CD1c-positive myeloid dendritic cell (primary cell): ENCODE measurements around the gene GPATCH1.
A peak's percentile ranks its signal among the peaks of the same experiment; 100 is the strongest.
"Not testable (repeated sequence)": the region's sequence is repeated elsewhere in the genome, so short reads cannot be mapped to it uniquely, and the experiment has no call there.

Experiments used
- DNase-seq: peaks from one replicate; pipeline ENCODE4 v3.0.0-alpha.2; 2016; ENCODE audit errors: extremely low spot score

Gene GPATCH1

DNA sequence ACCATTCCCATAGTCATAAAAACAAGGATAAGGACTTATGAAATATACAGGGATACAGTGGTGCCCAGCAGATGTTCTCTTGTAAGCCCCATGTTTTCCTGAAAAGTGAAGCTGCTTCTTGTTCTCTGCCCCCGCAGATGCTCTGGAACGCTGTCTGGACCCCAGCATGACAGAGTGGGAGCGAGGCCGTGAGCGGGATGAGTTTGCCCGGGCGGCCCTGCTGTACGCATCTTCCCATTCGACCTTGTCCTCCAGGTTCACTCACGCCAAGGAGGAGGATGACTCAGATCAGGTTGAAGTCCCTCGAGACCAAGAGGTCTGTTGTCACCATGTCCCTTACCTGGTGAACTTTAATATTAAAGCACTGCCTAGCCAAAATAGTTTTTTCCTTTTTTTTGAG is 30.6 kb downstream of the GPATCH1 start:
- DNase-seq = no peak

DNA sequence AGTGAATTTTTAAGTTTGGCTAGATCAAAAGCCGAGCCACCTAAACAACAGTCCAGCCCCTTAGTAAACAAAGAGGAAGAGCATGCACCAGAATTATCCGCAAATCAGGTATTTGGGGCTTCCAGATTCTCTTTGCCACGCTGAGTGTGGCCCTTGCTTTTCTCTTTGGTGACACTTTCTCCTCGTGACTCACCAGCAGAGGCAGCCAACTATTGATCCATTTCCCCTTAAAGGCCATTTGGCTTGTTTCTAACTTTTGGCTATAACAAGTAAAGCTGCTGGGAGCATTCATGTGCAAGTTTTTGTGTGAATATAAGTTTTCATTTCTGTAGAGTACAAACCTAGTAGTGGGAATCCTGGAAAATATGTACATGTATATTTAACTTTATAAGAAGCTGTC is 33.3 kb downstream of the GPATCH1 start:
- DNase-seq = no peak

DNA sequence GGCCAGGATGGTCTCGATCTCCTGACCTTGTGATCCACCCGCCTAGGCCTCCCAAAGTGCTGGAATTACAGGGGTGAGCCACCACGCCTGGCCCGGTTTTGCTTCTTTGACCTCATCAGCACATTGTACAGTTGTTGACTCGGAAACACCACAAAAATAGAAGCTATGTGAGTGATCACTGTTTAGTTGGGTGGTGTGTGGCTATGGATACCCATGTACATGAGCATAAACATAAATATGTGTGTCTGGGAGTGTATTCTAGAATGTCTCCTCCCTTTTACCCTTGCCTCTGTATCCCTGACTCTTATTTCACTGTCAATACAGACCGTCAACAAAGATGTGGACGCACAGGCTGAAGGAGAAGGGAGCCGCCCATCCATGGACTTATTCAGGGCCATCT is 36.5 kb downstream of the GPATCH1 start:
- DNase-seq = no peak

DNA sequence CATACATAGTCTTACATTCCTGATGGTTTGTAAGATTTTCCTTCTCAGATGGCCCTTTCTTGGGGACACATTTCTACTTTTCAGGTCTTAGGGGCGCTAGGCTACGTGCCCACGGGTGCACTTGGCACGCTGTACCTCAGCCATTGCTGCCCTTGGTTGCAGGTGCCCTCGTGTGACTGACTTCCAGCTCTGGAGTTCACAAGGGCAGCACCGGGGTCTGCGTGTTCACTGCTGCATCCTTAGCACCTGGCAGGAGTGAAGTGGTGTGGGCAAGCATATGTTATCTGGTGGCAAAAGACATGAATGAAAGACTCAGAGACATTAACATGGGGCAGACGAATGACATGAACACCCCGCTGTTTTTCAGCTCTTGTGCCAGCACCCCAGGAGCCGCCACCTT is 37.7 kb downstream of the GPATCH1 start:
- DNase-seq = no peak

DNA sequence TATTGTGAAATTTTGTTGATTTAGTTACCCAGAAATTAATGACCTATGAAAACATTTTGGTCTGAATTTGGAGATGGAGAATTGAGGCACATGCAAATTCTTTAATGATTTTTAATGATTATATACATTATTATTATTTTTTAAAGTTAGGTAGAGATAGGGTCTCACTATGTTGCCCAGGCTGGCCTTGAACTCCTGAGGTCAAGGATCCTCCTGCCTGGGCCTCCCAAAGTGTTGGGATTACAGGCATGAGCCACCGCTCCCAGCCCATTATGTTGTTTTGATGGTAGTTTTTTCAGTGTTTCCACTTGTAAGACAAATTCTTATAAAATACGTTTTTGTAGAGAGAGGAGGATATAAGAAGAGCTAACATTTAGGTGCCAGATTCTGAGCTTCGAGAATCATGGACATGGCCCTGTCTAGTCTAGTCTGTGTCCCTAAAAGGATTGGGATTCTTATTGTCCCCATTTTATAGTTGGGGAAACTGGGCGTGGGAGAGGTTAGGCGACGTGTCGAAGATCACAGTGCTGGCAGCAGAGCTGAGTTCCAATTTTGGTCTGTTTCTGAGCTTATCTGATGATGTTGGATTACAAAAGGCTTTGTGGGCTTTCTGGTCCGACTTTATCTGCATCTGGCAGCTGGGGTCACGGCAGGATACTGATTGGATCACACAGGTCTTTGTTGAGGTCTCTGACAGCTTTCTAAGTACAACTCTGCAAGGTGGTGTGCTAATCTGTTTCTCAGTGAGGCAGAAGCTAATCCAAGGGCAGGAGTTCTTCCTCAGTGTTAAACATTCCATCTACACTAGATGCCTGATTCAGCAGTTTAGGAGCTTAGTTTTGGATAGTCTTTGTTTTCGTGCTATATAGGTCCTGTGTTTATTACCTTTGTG is 43.5 kb downstream of the GPATCH1 start:
- no peak for DNase-seq

DNA sequence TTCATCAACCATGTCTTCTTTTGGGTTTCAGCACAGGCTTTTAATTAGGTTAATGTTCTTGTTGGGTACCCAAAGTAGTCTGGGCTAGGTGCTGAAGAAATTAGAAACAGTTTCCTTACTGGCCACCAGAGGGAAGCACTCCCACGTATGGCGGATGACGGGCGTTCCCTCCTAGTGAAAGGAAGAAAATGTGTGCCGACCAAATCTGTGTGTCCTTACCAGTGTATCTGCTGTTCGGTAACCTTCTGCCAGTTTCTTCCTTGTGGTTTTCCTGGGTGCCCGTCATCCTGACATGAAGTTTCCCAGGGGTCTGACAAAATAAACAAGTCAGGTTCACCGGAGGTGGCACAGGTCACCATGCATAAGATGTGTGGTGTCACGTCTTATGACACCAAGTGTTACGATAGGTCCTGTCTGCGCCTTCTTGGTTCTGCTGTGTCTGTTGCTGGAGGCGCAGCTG is 45.0 kb downstream of the GPATCH1 start:
- peak; percentile 65 for DNase-seq

DNA sequence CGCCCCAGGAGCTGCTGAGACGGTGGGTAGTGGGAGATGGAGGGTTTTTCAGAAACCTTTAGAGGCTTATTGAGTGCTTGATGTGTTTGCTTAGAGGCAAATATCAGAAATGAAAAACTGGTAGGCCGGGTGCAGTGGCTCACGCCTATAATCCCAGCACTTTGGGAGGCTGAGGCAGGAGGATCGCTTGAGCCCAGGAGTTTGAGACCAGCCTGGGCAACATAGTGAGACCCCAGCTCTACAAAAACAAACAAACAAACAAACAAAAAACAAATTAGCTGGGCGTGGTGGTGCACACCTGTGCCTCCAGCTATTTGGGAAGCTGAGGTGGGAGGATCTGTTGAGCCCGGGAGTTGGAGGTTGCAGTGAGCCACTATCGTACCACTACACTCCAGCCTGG is 45.7 kb downstream of the GPATCH1 start:
- not testable (repeated sequence) for DNase-seq

DNA sequence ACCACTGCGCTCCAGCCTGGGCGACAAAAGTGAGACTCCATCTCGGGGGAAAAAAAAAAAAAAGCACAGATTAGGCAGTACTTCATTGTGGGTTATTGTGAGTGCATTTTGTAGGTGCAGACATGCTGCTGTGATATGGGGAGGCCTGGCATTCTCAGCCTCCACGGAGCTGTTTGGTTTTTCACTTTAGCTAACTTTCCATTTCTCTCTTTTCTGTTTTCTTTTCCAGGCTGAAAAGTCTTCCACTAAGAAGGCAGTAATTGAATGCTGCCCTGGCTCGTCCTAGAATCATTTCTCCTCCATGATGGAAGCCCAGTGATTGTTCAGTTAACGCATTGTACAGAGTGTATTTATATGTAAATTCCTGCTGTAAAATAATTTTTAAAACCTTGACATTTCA is 48.9 kb downstream of the GPATCH1 start:
- no peak for DNase-seq

DNA sequence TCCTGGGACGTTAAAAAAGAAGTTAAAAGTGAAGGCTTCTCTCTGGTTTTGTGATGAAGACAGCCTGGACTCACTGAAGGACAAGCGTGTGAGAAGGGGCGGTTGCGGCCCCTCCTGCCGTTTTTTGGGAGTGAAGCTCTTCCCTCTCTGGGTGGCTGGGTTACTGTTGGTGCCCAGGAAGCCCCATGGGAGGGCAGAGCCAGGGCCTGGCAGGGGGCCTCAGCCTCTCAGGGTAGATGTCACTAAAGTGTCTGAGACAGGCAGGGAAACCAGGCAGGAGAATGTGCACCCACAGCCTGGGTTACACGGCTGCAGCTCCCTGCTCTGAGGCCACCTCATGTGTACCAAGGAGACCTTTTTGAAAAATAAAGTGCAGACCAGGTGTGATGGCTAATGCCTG is 49.5 kb downstream of the GPATCH1 start:
- no peak for DNase-seq

DNA sequence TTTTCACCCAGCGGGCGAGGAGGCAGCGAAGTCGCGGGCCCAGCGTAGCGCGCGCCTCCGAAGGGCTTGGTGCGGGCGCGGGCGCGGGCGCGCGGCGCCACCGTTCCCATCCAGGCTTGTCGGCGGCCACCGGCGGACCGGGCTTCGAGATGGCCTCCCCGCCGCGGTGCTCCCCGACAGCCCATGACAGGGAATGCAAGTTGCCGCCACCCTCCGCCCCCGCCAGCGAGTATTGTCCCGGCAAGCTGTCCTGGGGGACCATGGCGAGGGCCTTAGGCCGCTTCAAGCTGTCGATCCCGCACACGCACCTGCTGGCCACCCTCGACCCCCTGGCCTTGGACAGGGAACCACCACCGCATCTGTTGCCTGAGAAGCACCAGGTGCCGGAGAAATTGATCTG is 51.0 kb downstream of the GPATCH1 start, which contains the start of gene WDR88:
Gene WDR88, plus strand, starts transcription at position 94 of the 400 bp plus-strand sequence. Its CDS starts 56 bp downstream, at position 150.
- no peak for DNase-seq

DNA sequence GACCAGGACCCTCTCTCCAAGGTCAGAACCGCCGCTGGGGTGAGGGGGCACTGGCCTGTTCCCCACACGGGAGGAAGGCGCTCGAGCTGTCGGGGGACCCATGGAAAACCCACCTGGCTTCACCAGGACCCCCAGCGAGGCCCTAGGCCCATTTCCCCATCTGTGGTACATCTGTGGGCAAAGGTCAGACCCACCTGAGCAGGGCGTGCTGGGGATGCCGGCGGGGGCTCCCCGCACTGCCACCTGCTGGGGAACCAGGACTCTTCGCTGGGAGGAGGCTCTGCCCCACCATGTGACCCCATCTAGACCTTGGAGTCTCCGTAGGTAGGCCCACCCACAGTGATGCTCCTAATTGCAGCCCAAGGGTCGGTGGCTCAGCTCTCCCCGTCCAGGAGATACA is 51.4 kb downstream of the GPATCH1 start:
- DNase-seq = no peak

DNA sequence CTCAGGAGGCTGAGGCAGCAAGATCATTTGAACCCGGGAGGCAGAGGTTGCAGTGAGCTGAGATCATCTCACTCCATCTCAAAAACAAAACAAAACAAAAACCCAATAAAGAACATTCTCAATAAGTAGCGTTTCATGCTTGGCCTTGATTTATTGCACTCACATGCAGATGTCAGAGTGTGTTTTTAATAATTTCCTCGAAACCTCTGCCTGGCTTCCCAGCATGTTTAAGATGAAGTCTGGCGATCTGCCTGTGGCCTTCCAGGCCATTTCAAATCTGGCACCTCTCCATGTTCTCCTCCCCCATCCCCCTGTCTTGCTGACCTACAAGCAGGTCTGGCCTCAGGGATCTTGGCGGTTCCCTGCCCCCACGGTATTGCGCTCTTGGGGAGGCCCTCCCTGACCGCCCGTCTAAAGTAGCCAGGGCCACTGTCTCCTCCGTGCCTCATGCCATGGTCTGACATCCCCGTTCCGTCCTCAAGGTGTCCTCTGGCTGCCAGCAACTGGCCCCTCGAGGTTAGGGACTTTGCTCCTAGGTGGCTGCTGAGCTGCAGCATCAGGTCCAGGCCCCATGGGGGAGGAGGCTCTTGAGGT is 52.6 kb downstream of the GPATCH1 start:
- DNase-seq = no peak

DNA sequence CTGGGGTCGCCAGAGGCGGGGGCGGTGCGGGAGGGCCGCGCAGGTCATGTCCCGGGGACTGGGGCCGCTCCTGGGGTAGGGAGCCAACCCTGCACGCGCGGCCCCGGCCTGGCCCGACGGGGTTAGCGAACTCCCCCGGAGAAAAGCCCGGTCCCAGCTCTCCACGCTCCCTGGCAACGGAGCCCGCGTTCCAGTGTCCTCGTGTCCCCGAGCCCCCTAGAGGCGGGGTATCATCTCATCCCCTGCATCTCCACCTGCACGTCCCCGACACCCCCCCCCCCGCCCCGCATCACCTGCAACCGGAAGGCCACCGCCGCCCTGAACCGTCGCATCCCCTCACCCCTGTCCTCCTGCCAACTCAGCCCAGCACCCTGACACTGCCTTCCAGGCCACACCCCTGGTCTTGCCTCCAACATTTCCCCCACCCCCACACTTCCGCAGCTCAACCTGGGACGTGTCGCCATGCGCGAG is 53.6 kb downstream of the GPATCH1 start:
- DNase-seq = peak; percentile 9

DNA sequence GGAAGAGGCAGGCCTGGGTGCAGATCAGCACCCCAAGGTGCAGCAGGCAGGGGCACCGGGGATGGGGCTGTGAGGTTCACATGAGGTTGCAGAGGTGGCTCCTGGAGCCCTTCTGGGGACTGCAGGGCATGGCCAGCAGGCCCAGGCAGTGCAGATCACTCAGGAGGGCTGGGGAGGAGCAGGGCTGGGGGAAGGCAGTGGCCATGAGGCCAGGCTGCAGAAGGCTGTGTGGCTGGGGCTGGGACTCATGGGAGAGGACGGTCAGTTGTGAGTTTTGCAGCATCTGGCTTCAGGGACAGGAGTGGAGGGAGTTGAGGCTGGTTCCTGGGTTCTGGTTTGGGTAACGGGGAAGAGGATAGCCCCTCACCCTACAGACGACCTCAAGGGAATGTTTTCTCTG is 58.2 kb downstream of the GPATCH1 start:
- DNase-seq = no peak

DNA sequence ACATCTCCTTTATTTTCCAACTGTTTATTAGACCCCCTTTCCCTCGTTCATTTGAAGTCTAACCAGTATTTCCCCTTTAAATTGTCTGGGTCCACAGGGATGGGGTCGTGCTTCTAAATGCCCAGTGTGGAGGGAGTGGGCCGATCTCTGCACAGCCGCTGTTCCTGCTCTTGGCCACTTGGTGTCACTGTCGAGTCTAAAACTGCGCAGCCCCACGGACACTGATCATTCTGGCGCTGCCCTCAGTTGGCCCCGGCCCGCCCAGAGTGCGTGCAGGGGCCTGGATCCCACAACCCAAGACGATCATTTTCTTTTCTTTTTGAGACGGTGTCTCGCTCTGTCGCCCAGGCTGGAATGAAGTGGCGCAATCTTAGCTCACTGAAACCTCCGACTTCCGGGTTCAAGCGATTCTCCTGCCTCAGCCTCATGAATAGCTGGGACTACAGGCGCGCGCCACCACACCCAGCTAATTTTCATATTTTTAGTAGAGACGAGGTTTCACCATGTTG is 63.0 kb downstream of the GPATCH1 start:
- DNase-seq = peak; percentile 78

DNA sequence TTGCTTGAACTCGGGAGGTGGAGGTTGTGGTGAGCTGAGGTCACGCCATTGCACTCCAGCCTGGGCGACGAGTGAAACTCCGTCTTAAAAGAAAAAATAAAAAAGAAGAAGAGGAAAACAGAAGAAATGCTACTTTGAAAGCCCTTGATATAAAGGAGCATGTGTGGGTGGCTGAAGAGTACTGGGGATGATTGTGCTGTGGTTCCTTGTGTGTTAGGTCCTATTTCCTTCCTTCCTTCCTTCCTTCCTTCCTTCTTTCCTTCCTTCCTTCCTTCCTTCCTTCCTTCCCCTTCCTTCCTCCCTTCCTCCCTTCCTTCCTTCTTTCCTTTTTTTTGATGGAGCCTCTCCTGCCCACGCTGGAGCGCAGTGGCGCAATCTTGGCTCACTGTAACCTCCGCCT is 65.2 kb downstream of the GPATCH1 start:
- DNase-seq = no peak

DNA sequence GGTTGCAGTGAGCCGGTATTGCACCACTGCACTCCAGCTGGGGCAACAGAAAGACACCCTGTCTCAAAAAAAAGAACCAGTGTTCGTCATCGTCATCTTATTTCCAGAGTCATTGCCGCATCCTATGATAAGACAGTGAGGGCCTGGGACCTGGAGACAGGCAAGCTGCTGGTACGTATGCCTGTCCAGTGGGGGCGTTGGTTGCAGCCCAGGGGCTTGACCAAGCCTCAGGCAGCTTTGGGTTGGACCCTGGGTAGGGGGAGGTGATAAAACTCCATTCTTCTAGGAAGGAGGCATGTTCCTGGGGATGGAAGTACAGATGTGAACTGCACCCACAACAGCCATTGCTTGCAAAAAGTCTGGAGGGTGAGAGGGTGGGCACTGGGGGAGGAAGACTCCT is 66.6 kb downstream of the GPATCH1 start:
- no peak for DNase-seq

DNA sequence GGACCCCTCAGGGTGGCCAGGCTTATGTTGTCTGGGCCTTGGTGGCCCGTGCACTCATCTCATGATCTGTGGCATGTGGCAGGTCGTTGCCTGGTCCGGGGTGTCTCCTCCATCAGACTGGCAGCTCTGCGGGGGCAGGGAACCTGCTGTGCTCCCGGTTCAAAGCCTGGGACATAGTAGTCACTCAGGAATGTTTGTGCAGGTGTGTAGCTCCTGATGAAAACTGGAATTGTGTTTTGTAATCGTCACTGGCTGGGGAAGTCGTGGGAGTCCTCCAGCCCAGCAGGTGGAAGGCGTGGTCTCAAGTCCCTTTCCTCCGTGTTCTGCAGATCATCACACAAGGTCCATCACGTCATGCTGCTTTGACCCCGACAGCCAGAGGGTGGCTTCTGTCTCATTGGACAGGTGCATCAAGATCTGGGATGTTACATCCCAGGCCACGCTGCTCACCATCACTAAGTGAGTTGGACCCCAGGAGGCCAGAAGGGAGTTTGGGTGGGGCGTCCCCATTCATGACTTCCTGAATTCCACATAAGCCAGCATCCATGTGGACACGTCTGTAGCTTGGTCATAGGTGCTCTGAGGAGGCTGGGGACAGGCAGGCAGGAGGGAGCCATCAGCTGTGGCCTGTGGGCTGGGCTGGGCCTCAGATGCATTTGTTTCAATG is 70.0 kb downstream of the GPATCH1 start:
- no peak for DNase-seq

DNA sequence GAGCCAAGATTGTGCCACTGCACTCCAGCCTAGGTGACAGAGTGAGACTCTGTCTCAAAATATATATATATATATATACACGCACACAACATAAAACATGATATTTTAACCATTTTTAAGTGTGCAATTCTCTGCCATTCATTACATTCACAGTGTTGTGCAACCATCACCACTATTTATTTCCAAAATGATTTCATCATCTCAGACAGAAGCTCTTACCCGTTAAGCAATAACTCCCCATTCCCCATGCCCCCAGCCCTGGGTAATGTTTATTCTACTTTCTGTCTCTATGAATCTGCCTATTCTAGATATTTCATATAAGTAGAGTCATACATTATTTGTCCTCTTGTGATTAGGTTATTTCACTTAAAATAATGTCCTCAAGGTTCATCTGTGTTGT is 71.2 kb downstream of the GPATCH1 start:
- peak; percentile 7 for DNase-seq

DNA sequence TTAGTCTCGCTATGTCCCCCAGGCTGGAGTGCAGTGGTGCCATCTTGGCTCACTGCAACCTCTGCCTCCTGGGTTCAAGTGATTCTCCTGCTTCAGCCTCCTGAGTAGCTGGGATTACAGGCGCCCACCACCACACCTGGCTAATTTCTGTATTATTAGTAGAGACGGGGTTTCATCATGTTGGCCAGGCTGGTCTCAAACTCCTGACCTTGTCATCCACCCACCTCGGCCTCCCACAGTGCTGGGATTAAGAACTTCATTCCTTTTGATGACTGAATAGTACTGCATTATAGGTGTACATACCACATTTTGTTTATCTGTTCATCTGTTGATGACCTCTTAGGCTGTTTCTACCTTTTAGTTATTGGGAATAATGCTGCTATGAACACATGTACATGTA is 71.6 kb downstream of the GPATCH1 start:
- DNase-seq = not testable (repeated sequence)

DNA sequence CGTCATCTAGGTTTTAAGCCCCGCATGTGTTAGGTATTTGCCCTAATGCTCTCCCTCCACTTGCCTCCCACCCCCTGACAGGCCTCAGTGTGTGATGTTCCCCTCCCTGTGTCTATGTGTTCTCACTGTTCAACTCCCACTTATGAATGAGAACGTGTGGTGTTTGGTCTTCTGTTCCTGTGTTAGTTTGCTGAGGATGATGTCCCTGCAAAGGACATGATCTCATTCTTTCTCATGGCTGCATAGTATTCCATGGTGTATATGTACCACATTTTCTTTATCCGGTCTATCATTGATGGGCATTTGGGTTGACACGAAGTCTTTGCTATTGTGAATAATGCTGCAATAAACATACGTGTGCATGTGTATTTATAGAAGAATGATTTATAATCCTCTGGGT is 73.3 kb downstream of the GPATCH1 start:
- not testable (repeated sequence) for DNase-seq

DNA sequence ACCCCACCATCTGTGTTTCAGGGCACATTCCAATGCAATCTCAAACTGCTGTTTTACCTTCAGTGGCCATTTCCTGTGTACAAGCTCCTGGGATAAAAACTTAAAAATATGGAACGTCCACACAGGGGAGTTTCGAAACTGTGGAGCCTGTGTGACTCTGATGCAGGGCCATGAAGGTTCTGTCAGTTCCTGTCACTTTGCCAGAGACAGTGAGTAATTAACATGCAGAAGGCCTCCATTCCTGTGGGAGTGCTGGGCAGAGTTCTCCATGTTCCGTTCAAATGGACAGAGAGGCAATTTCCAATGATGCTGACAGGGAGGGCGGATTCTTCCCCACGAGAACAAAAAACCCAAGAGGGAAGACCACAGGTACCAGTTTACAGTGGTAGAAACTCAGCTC is 75.4 kb downstream of the GPATCH1 start:
- DNase-seq = no peak
